Mesenchymal stem cell (in vitro differentiated cells and primary cell): ENCODE data around the gene FUT7.
"Not testable (repeated sequence)": the region's sequence is repeated elsewhere in the genome, so short reads cannot be mapped to it uniquely, and the experiment has no call there.

ENCODE experiments used
- DNase-seq: peaks from one replicate; pipeline ENCODE4 v3.0.0-alpha.2; 2013
- H2AFZ ChIP-seq: one replicate; pipeline ENCODE4 v1.6.1; 2013; ENCODE audit warnings: low read depth, mild to moderate bottlenecking, control low read depth, inconsistent platforms, low read length, moderate library complexity
- H2AK5ac ChIP-seq: 2 replicates; pipeline ENCODE4 v1.6.1; 2013; ENCODE audit warnings: low read length, moderate library complexity, mild to moderate bottlenecking, inconsistent platforms; ENCODE audit not compliant: severe bottlenecking
- H2BK120ac ChIP-seq: one replicate; pipeline ENCODE4 v1.6.1; 2013; ENCODE audit warnings: low read depth, mild to moderate bottlenecking, inconsistent platforms, low read length, moderate library complexity
- H2BK12ac ChIP-seq, 2 experiments: one replicate each; pipeline ENCODE4 v1.6.1; 2013; ENCODE audit warnings: inconsistent platforms in 2 of 2, low read length in 2 of 2, mild to moderate bottlenecking in 2 of 2, moderate library complexity in 2 of 2, control low read depth in 1 of 2
- H2BK15ac ChIP-seq: one replicate; pipeline ENCODE4 v1.6.1; 2013; ENCODE audit warnings: mild to moderate bottlenecking, low read depth, inconsistent platforms; ENCODE audit not compliant: poor library complexity, severe bottlenecking
- H2BK5ac ChIP-seq: 2 replicates; pipeline ENCODE4 v1.6.1; 2013; ENCODE audit warnings: low read depth, mild to moderate bottlenecking, low read length, control low read depth, inconsistent platforms; ENCODE audit not compliant: poor library complexity, severe bottlenecking
- H3K14ac ChIP-seq, 2 experiments: one replicate each; pipeline ENCODE4 v1.6.1; 2013; ENCODE audit warnings: inconsistent platforms in 2 of 2, low read length in 2 of 2, control low read depth in 1 of 2, mild to moderate bottlenecking in 1 of 2, moderate library complexity in 1 of 2
- H3K18ac ChIP-seq, 2 experiments: one replicate each; pipeline ENCODE4 v1.6.1; 2013; ENCODE audit warnings: inconsistent platforms in 2 of 2, low read length in 2 of 2, control low read depth in 1 of 2, low read depth in 1 of 2, mild to moderate bottlenecking in 1 of 2
- H3K23ac ChIP-seq, 2 experiments: one replicate each; pipeline ENCODE4 v1.6.1; 2013; ENCODE audit warnings: inconsistent platforms in 2 of 2, low read length in 2 of 2, mild to moderate bottlenecking in 2 of 2, moderate library complexity in 2 of 2, control low read depth in 1 of 2
- H3K27ac ChIP-seq: 2 replicates; pipeline ENCODE4 v1.5.1; 2013; ENCODE audit warnings: mild to moderate bottlenecking, moderate library complexity, low read length, control low read depth, inconsistent platforms; ENCODE audit not compliant: poor library complexity, severe bottlenecking
- H3K27me3 ChIP-seq, 2 experiments: 2 replicates each; pipeline versions ENCODE4 v1.6.1 to v1.7.0; 2013; ENCODE audit warnings: low read length in 2 of 2, mild to moderate bottlenecking in 2 of 2, moderate library complexity in 2 of 2, control low read depth in 1 of 2, inconsistent platforms in 1 of 2; ENCODE audit not compliant: control insufficient read depth in 1 of 2, insufficient read depth in 1 of 2
- H3K36me3 ChIP-seq, 2 experiments: 2 replicates each; pipeline versions ENCODE4 v1.6.1 to v1.7.0; 2013; ENCODE audit warnings: low read length in 2 of 2, control low read depth in 1 of 2, inconsistent platforms in 1 of 2, low read depth in 1 of 2, mild to moderate bottlenecking in 1 of 2; ENCODE audit not compliant: insufficient read depth in 2 of 2, control insufficient read depth in 1 of 2
- H3K4ac ChIP-seq, 2 experiments: one replicate each; pipeline ENCODE4 v1.6.1; 2013; ENCODE audit warnings: inconsistent platforms in 2 of 2, low read length in 2 of 2, mild to moderate bottlenecking in 2 of 2, moderate library complexity in 2 of 2, control low read depth in 1 of 2, low read depth in 1 of 2
- H3K4me1 ChIP-seq: 2 replicates; pipeline ENCODE4 v1.6.1; 2013; ENCODE audit warnings: low read depth, low read length, control low read depth; ENCODE audit not compliant: control insufficient read depth, insufficient read depth
- H3K4me2 ChIP-seq: 2 replicates; pipeline ENCODE4 v1.6.1; 2013; ENCODE audit warnings: low read length, mild to moderate bottlenecking, inconsistent platforms; ENCODE audit not compliant: poor library complexity, severe bottlenecking
- H3K4me3 ChIP-seq, 2 experiments: 2 replicates each; pipeline versions ENCODE4 v1.5.1 to v1.7.0; 2013; ENCODE audit warnings: low read length in 2 of 2, mild to moderate bottlenecking in 2 of 2, control low read depth in 1 of 2, low read depth in 1 of 2; ENCODE audit not compliant: insufficient read depth in 1 of 2
- H3K79me1 ChIP-seq: replicated peaks from 2 replicates; pipeline ENCODE4 v1.6.1; 2013; ENCODE audit warnings: mild to moderate bottlenecking, control low read depth, low read length, inconsistent platforms; ENCODE audit not compliant: poor library complexity, severe bottlenecking
- H3K9ac ChIP-seq: 2 replicates; pipeline ENCODE4 v1.7.0; 2013; ENCODE audit warnings: mild to moderate bottlenecking, low read length, moderate library complexity
- H3K9me3 ChIP-seq: 2 replicates; pipeline ENCODE4 v1.7.0; 2013; ENCODE audit warnings: mild to moderate bottlenecking, low read length; ENCODE audit not compliant: control insufficient read depth
- H4K8ac ChIP-seq: one replicate; pipeline ENCODE4 v1.6.1; 2013; ENCODE audit warnings: inconsistent platforms, mild to moderate bottlenecking, low read length, moderate library complexity
- H4K91ac ChIP-seq: one replicate; pipeline ENCODE4 v1.6.1; 2013; ENCODE audit warnings: mild to moderate bottlenecking, low read length, inconsistent platforms
- WGBS: methylation state at CpG from one replicate; pipeline ENCODE4 v1.1.7; 2013; ENCODE audit warnings: mixed read lengths; 5-methylcytosine and 5-hydroxymethylcytosine counted together

FUT7 gene

DNA sequence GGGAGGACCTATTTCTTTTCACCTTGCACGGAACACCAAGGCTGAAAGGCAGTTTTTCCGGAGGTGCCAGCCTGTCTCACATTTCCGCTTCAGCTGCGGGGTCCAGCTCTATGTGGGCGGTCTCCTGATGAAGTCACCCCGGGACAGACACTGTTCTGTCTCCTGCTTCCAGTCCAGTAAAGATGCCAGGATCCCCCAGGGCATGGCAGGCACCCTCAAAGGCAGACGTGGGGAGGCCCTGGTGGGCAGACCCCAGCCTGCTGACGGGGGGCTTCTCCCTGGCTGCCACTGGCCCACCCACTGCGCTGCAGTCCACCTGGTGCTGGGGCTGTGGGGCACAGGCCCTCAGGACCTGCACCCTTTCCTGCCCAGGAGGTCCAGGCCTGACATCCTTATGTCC lies 30.9 kb upstream of the FUT7 start:
- H3K4me3 ChIP-seq, H4K91ac ChIP-seq: not testable (repeated sequence)
- WGBS = 92% methylated on average over 7 of the region's 9 CpGs

DNA sequence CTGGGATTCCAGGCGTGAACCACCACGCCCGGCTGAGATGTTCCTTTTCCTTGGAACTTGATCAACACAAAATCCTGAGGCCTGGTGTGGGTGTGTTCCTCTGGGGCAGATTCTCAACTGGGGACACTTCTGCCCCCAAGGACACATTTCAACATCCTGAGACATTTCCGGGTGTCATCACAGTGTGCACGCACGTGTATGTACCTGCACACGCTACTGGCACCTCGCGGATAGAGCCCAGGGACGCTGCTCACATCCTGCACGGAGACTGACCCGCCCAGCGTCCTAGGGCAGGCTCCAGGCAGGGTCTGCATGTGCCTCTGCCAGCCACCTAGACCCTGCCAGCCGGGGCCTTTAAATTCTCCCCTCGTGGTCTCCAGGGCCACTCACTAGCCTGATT lies 30.5 kb upstream of the FUT7 start:
- Histone ChIP-seq H2BK120ac (no peak overlapping the region), H3K18ac (no peak overlapping the region), H4K91ac (no peak overlapping the region), H3K36me3 (peaks cover 0 to 6% of the 10 kb centered on the region in 2 experiments), H4K8ac (no peak overlapping the region), H3K4me3 (no peak overlapping the region), H2BK15ac (no peak overlapping the region), H3K4me1 (peaks cover 4% of the 10 kb centered on the region), H2BK12ac (no peak overlapping the region), H2AFZ (no peak overlapping the region), H3K79me1 (no peaks in the 10 kb centered on the region), H3K4me2 (no peak overlapping the region), H2AK5ac (no peak overlapping the region), H3K27me3 (peaks cover 0 to 16% of the 10 kb centered on the region in 2 experiments), H3K23ac (no peak overlapping the region), H3K27ac (no peak overlapping the region), H3K9me3 (no peaks in the 10 kb centered on the region), H3K4ac (no peak overlapping the region), H3K9ac (no peak overlapping the region), H3K14ac (no peak overlapping the region), H2BK5ac (no peak overlapping the region)
- WGBS = 93% methylated on average over 15 of the region's 15 CpGs
- no peak for DNase-seq

More for the DNA sequence above, 30.9 kb upstream of the FUT7 start:
- not testable (repeated sequence) for H4K8ac ChIP-seq, H3K9me3 ChIP-seq, H3K36me3 ChIP-seq, H3K79me1 ChIP-seq, H2BK120ac ChIP-seq, H3K14ac ChIP-seq, H3K27ac ChIP-seq, H3K4me2 ChIP-seq, DNase-seq, H2AFZ ChIP-seq, H3K4me1 ChIP-seq, H3K9ac ChIP-seq, H3K4ac ChIP-seq, H2AK5ac ChIP-seq, H3K18ac ChIP-seq, H3K23ac ChIP-seq, H2BK12ac ChIP-seq, H2BK15ac ChIP-seq, H2BK5ac ChIP-seq
- peaks cover 0 to 16% of the 10 kb centered on the region in 2 experiments for H3K27me3 ChIP-seq

DNA sequence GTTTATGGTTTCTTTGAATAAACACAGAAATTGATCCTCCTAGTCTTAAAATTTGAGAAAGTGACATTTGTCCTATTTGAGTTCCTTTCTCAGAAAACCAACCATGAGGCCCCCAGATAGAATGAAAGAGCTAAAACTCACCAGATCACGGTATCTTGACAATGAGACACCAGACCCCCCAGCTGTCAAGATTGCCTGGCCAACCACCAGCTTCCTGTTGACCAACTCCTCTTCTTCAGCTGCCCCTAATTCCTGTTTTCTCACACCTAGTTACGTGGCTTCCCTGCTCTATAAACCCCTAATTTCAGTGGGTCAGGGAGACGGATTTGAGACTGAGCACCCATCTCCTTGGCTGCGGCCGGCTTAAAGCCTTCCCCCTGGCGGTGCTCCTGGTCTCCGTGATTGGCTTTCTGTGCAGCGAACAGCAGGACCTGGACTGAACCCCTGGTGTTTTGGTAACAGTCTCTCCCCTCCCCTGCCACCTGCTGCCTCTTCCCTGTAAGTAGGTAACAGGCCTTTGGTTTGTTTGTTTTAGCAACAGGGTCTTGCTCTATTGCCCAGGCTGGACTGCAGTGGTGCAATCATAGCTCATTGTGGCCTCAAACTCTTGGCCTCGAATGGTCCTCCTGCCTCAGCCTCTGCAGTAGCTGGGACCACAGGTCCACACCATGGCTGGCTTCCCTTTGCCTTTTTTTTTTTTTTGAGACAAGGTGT lies 26.8 kb upstream of the FUT7 start:
- Histone ChIP-seq H3K4me2 (no peak overlapping the region), H2BK120ac (no peak overlapping the region), H4K91ac (no peak overlapping the region), H3K79me1 (no peaks in the 10 kb centered on the region), H3K27me3 (peaks cover 25 to 44% of the 10 kb centered on the region in 2 experiments), H4K8ac (no peak overlapping the region), H3K18ac (no peak overlapping the region), H2AK5ac (no peak overlapping the region), H3K9me3 (no peaks in the 10 kb centered on the region), H3K27ac (no peak overlapping the region), H2BK12ac (no peak overlapping the region), H3K4ac (no peak overlapping the region), H2BK15ac (no peak overlapping the region), H3K4me1 (peaks cover 12% of the 10 kb centered on the region), H3K36me3 (no peaks in the 10 kb centered on the region), H3K14ac (no peak overlapping the region), H3K23ac (no peak overlapping the region), H2AFZ (no peak overlapping the region), H2BK5ac (no peak overlapping the region), H3K4me3 (no peak overlapping the region), H3K9ac (no peak overlapping the region)
- no peak for DNase-seq
- WGBS = 86% methylated on average over 9 of the region's 9 CpGs

DNA sequence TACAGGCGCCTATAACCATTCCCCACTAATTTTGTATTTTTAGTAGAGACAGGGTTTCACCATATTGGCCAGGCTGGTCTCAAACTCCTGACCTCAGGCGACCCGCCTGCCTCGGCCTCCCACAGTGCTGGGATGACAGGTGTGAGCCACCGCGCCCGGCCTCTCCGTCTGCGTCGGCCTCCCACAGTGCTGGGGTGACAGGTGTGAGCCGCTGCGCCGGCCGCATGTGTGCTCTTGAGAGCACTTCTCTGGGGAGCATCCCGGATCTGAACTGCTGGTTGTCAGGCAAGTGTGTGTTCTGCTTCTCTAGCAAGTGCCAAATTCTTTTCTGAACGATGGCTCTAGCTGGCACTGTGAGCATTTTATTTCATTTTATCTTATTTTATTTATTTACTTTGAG lies 25.7 kb upstream of the FUT7 start:
- no peak overlapping the region for H3K18ac ChIP-seq
- H3K4ac ChIP-seq = no peak overlapping the region
- no peak overlapping the region for H2BK15ac ChIP-seq
- H4K8ac ChIP-seq = no peak overlapping the region
- no peak overlapping the region for H2AFZ ChIP-seq
- H3K4me2 ChIP-seq = no peak overlapping the region
- peaks cover 33 to 54% of the 10 kb centered on the region in 2 experiments for H3K27me3 ChIP-seq
- no peak overlapping the region for H4K91ac ChIP-seq
- no peak overlapping the region for H3K9ac ChIP-seq
- no peak overlapping the region for H2AK5ac ChIP-seq
- H3K9me3 ChIP-seq = no peaks in the 10 kb centered on the region
- no peak overlapping the region for H3K14ac ChIP-seq
- 80% methylated on average over 14 of the region's 16 CpGs for WGBS
- H3K36me3 ChIP-seq = no peaks in the 10 kb centered on the region
- H3K4me3 ChIP-seq = no peak overlapping the region
- no peak overlapping the region for H2BK5ac ChIP-seq
- H3K23ac ChIP-seq = no peak overlapping the region
- H3K79me1 ChIP-seq = no peaks in the 10 kb centered on the region
- no peak overlapping the region for H3K27ac ChIP-seq
- no peak overlapping the region for H2BK12ac ChIP-seq
- no peak for DNase-seq
- H2BK120ac ChIP-seq = no peak overlapping the region
- peaks cover 16% of the 10 kb centered on the region for H3K4me1 ChIP-seq
